ENCODE data around the gene PDCL3. TPM values are rescaled to one million over a fixed set of nuclear protein-coding genes. Genes with fewer than 3 reads are reported as not detected.
A peak's percentile ranks its signal among the peaks of the same experiment; 100 is the strongest.

PDCL3 gene
- total RNA-seq, 2 experiments from 2014 or later: 33.9 to 34.1 TPM

- CTCF ChIA-PET: interaction anchor here (1.0 to 4.0 kb wide), 9 partner anchors 10 to 642 kb away, joined by 3 to 16 read pairs (median 3); no protein-coding TSS in a partner anchor
- ATAC-seq: no peak
- POLR2A ChIA-PET: interaction anchor here (1.0 to 2.5 kb wide), 8 partner anchors 8 to 438 kb away, joined by 3 to 46 read pairs (median 6); partner anchors contain the start of genes CHST10 and RPL31
- Mint-ChIP-seq H3K36me3 (ENCODE audit: low read depth) (peaks cover 18% of the 10 kb centered on the region), H3K27ac (peak overlapping the region; percentile 88), H3K4me1 (ENCODE audit: low read depth) (peaks cover 34% of the 10 kb centered on the region), H3K9me3 (ENCODE audit: insufficient read depth) (no peaks in the 10 kb centered on the region), H3K27me3 (ENCODE audit: low read depth) (no peaks in the 10 kb centered on the region), H3K4me3 (peak overlapping the region; percentile 84)
- DNase-seq: no peak
These were observed 834 bp downstream of the PDCL3 start for GRCh38 chr2:100563407-100564247.

GRCh38 chr2:100568989-100569388, 6.2 kb downstream of the PDCL3 start:
- Mint-ChIP-seq H3K4me3 (no peak overlapping the region), H3K4me1 (ENCODE audit: low read depth) (peaks cover 18% of the 10 kb centered on the region), H3K36me3 (ENCODE audit: low read depth) (peaks cover 48% of the 10 kb centered on the region), H3K9me3 (ENCODE audit: insufficient read depth) (no peaks in the 10 kb centered on the region), H3K27me3 (ENCODE audit: low read depth) (no peaks in the 10 kb centered on the region), H3K27ac (no peak overlapping the region)
- POLR2A ChIA-PET: no interaction called here
- CTCF ChIA-PET: interaction anchor here (0.6 to 2.7 kb wide), 3 partner anchors 11 to 26 kb away, joined by 3 to 9 read pairs (median 3); no protein-coding TSS in a partner anchor
- no peak for DNase-seq
- no peak for ATAC-seq

- ChIA-PET POLR2A (interaction anchor here (1.8 kb wide), 1 partner anchor 9 kb away, joined by 7 read pairs; the partner anchor contains the start of gene PDCL3), CTCF (no interaction called here)
- Mint-ChIP-seq H3K36me3 (ENCODE audit: low read depth) (peaks cover 53% of the 10 kb centered on the region), H3K27ac (no peak overlapping the region), H3K4me1 (ENCODE audit: low read depth) (peaks cover 11% of the 10 kb centered on the region), H3K27me3 (ENCODE audit: low read depth) (no peaks in the 10 kb centered on the region), H3K9me3 (ENCODE audit: insufficient read depth) (no peaks in the 10 kb centered on the region), H3K4me3 (no peak overlapping the region)
- DNase-seq: no peak
- ATAC-seq: no peak
These were observed 8.9 kb downstream of the PDCL3 start for GRCh38 chr2:100571668-100572067.

- Mint-ChIP-seq H3K36me3 (ENCODE audit: low read depth) (peaks cover 27% of the 10 kb centered on the region), H3K4me3 (no peak overlapping the region), H3K9me3 (ENCODE audit: insufficient read depth) (no peaks in the 10 kb centered on the region), H3K4me1 (ENCODE audit: low read depth) (peaks cover 30% of the 10 kb centered on the region), H3K27me3 (ENCODE audit: low read depth) (no peaks in the 10 kb centered on the region), H3K27ac (no peak overlapping the region)
- POLR2A ChIA-PET: interaction anchor here (2.0 kb wide), 1 partner anchor 15 kb away, joined by 12 read pairs; the partner anchor contains the start of gene PDCL3
- ATAC-seq (no peak), DNase-seq (no peak)
- CTCF ChIA-PET: no interaction called here
These were observed 15.0 kb downstream of the PDCL3 start for GRCh38 chr2:100577777-100578176.

- Mint-ChIP-seq H3K27me3 (ENCODE audit: low read depth) (no peaks in the 10 kb centered on the region), H3K9me3 (ENCODE audit: insufficient read depth) (no peaks in the 10 kb centered on the region), H3K4me3 (peak overlapping the region; percentile 47), H3K36me3 (ENCODE audit: low read depth) (peaks cover 15% of the 10 kb centered on the region), H3K4me1 (ENCODE audit: low read depth) (peaks cover 51% of the 10 kb centered on the region), H3K27ac (peak overlapping the region; percentile 98)
- ChIA-PET CTCF (interaction anchor here (0.9 to 3.1 kb wide), 8 partner anchors 11 to 153 kb away, joined by 3 to 31 read pairs (median 8); partner anchors contain the start of gene PDCL3), POLR2A (interaction anchor here (0.9 to 2.1 kb wide), 7 partner anchors 11 to 421 kb away, joined by 3 to 46 read pairs (median 3); partner anchors contain the start of genes CHST10, PDCL3 and RPL31)
- ATAC-seq (peak; percentile 91), DNase-seq (peak; percentile 74)
These were observed 17.8 kb downstream of the PDCL3 start for GRCh38 chr2:100580367-100581276.

- H3K4me1 Mint-ChIP-seq (ENCODE audit: low read depth): peaks cover 53% of the 10 kb centered on the region
- no peak for DNase-seq
- ChIA-PET CTCF (interaction anchor here (0.9 to 3.1 kb wide), 7 partner anchors 11 to 153 kb away, joined by 3 to 31 read pairs (median 9); partner anchors contain the start of gene PDCL3), POLR2A (interaction anchor here (0.9 to 2.1 kb wide), 7 partner anchors 11 to 421 kb away, joined by 3 to 46 read pairs (median 3); partner anchors contain the start of genes CHST10, PDCL3 and RPL31)
- peaks cover 14% of the 10 kb centered on the region for H3K36me3 Mint-ChIP-seq (ENCODE audit: low read depth)
- no peaks in the 10 kb centered on the region for H3K27me3 Mint-ChIP-seq (ENCODE audit: low read depth)
- peak overlapping the region; percentile 98 for H3K27ac Mint-ChIP-seq
- peak overlapping the region; percentile 47 for H3K4me3 Mint-ChIP-seq
- peak; percentile 20 for ATAC-seq
- H3K9me3 Mint-ChIP-seq (ENCODE audit: insufficient read depth): no peaks in the 10 kb centered on the region
These were observed 18.5 kb downstream of the PDCL3 start for GRCh38 chr2:100581277-100581612.

- Mint-ChIP-seq H3K9me3 (ENCODE audit: insufficient read depth) (no peaks in the 10 kb centered on the region), H3K4me3 (no peak overlapping the region), H3K27ac (no peak overlapping the region), H3K36me3 (ENCODE audit: low read depth) (peaks cover 5% of the 10 kb centered on the region), H3K27me3 (ENCODE audit: low read depth) (no peaks in the 10 kb centered on the region), H3K4me1 (ENCODE audit: low read depth) (peaks cover 63% of the 10 kb centered on the region)
- ATAC-seq (no peak), DNase-seq (no peak)
- ChIA-PET CTCF (no interaction called here), POLR2A (no interaction called here)
These were observed 22.0 kb downstream of the PDCL3 start for GRCh38 chr2:100584816-100585215.

GRCh38 chr2:100588071-100588786, 25.4 kb downstream of the PDCL3 start:
- peak; percentile 47 for DNase-seq
- CTCF ChIA-PET: interaction anchor here (1.1 to 1.2 kb wide), 3 partner anchors 12 to 26 kb away, joined by 3 to 8 read pairs (median 3); partner anchors contain the start of gene PDCL3

GRCh38 chr2:100589527-100589926, 26.7 kb downstream of the PDCL3 start:
- no peaks in the 10 kb centered on the region for H3K9me3 Mint-ChIP-seq (ENCODE audit: insufficient read depth)
- H3K4me3 Mint-ChIP-seq: no peak overlapping the region
- ChIA-PET POLR2A (no interaction called here), CTCF (no interaction called here)
- ATAC-seq (no peak), DNase-seq (no peak)
- peak overlapping the region; percentile 19 for H3K27ac Mint-ChIP-seq
- H3K36me3 Mint-ChIP-seq (ENCODE audit: low read depth): peaks cover 3% of the 10 kb centered on the region
- peaks cover 50% of the 10 kb centered on the region for H3K4me1 Mint-ChIP-seq (ENCODE audit: low read depth)
- peaks cover 4% of the 10 kb centered on the region for H3K27me3 Mint-ChIP-seq (ENCODE audit: low read depth)

More at GRCh38 chr2:100588071-100588786, 25.4 kb downstream of the PDCL3 start:
- H3K36me3 Mint-ChIP-seq (ENCODE audit: low read depth): peaks cover 3% of the 10 kb centered on the region
- peaks cover 53% of the 10 kb centered on the region for H3K4me1 Mint-ChIP-seq (ENCODE audit: low read depth)
- peak overlapping the region; percentile 16 for H3K27ac Mint-ChIP-seq
- H3K4me3 Mint-ChIP-seq: no peak overlapping the region
- H3K27me3 Mint-ChIP-seq (ENCODE audit: low read depth): peaks cover 4% of the 10 kb centered on the region
- H3K9me3 Mint-ChIP-seq (ENCODE audit: insufficient read depth): no peaks in the 10 kb centered on the region
- POLR2A ChIA-PET: interaction anchor here (0.7 to 1.0 kb wide), 2 partner anchors 26 to 118 kb away, joined by 3 to 6 read pairs; partner anchors contain the start of genes NMS and PDCL3
- ATAC-seq: peak; percentile 91

GRCh38 chr2:100592226-100592625, 29.4 kb downstream of the PDCL3 start:
- Mint-ChIP-seq H3K36me3 (ENCODE audit: low read depth) (no peaks in the 10 kb centered on the region), H3K27me3 (ENCODE audit: low read depth) (peaks cover 4% of the 10 kb centered on the region), H3K27ac (no peak overlapping the region), H3K9me3 (ENCODE audit: insufficient read depth) (no peaks in the 10 kb centered on the region), H3K4me1 (ENCODE audit: low read depth) (peaks cover 42% of the 10 kb centered on the region), H3K4me3 (no peak overlapping the region)
- CTCF ChIA-PET: interaction anchor here (3.0 kb wide), 1 partner anchor 30 kb away, joined by 14 read pairs; the partner anchor contains the start of gene PDCL3
- ATAC-seq (no peak), DNase-seq (no peak)
- POLR2A ChIA-PET: interaction anchor here (0.9 kb wide), 1 partner anchor 11 kb away, joined by 3 read pairs; no protein-coding TSS in a partner anchor

All from activated CD8-positive, alpha-beta T cell treated with anti-CD3 and anti-CD28 coated beads, Interleukin-2, amount 10 ng/mL, durations not matched to agents 7 days and 5 days (primary cell).